Measurements from ENCODE around the gene NTF3.
A peak's percentile ranks its signal among the peaks of the same experiment; 100 is the strongest.

NTF3 gene

DNA sequence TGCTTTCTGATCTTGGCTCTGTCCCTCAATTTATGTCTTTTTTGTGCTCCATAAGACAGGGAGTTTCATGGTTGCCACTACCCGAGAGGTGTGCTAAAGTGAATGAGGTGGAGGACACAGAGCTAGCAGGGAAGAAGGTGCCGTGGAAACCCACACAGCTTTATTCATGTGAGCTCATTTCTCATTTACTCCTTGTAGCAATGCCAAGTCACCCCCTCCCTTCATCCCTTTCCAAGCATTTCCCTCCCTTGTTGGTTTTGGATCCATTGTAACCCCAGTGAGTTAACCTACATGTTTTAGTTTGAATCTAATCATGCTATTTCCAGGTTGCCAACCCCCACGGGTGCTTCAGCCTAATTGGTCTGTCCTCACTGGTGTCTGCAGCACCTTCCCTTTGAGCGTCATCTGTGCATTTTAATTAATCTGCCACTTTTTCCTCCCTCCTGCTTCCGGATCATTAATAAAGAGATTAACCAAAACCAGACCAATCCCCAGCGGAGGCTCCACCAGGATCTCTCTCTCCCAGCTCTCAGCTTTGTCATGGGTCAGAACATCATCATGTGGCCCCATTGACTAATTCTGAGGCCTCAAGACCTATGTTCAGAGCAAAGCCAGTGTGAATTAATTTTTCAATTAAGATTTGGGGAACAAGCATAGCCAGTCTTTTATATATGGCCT lies 56.2 kb downstream of the NTF3 start:
- no peak for DNase-seq (ENCODE audit: low spot score)

DNA sequence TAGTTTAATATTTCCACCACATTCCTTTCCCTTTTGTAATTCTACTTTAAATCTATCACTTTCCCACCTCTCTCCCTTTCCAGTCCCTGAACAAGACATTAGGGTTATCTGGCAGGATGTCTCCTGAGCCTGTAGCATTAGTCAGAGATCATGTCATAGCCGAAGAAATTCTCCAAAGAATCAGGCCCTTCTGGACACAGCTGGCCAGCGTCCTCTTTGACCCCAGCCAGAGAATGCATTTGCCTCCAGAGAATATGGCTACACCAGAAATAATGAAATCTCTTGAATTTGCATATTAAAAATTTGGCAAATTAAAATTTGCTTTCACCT lies 56.7 kb downstream of the NTF3 start:
- DNase-seq (ENCODE audit: low spot score), result no peak

DNA sequence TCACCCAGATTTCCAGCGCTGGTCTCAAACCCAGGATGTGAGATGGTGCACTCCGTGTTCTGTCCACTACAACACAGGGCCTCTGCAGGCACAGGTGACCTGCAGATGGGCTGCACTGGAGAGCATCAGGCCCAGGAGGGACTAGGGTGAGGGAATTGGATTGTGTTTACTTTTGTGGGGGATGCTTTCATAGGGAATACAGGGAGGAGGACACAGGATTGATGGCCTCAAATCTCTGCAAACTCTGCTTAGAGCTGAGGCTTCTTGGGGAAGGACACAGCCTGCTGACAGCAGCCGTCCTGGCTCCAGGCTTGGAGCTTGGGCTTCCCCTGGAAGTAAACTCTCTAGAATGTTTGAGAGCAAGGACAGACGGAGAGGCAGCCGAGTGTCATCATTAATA lies 57.1 kb downstream of the NTF3 start:
- no peak for DNase-seq (ENCODE audit: low spot score)

DNA sequence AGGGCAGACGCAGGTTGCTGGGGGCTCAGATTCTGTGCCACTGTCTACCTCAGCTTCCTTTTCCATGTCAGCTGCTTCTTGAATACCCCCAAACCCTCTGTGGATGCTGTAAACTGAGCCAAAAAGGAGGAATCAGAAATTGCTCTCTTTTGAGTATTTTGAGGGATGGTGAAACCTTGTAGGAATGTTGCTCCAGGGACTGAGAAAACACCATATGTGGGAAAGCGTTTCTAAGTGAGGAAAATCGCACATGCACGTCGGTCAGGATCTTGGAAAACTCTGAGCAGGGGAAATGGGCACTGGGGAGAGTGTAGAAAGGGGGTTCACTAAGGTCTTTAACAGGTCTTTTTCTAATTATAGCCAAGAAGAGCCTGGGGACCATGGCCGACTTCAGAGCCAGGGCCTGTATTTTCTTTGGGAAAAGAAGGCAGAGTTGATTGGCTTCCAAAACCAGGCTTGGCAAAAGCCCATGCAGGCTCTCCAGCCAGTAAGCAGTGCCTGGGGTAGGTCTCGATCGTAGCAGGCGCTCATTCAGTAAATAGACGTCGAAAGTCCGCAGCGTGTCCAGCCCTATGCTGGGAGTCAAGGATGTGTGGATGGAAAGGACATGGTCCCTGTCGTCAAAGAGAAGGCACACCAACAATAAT lies 58.0 kb downstream of the NTF3 start:
- DNase-seq (ENCODE audit: low spot score), result no peak

DNA sequence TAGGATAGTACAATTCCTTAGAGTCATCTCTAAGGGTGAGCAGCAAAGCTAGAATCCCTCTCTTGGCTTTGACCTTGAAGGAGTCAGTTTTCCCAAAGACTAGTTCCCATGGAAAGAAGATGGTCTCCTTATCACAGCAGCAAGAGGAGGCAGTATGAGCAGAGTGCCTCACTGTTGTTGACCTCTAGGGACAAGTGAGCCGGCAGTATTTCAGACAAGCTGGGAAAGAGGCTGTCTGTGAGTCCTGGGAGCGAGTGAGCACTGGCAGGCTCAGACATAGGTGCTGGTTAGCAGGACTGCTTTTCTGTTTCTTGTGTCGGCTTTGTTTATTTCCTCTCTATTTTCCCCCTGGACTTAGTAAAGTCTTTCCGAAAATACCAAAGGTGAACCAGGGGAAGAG lies 60.7 kb downstream of the NTF3 start:
- no peak for DNase-seq (ENCODE audit: low spot score)

DNA sequence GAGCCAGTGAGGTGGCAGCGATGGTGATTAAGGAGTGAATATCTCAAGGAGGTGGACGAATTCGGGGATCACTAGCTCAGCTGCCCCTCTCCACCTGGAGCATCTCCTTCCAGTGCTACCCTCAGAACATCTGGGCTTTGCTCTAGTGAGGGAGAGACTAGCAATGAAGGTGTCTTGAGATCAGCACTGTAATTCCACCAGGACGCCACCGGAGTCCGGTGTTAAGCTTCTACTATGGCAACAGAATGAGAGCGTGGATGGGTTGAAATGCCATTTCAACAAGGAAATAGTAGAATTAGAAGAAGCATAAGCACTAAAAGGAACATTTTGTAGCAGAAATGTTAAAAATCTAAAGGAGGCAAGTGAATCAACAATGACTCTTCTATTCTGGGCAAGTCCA lies 61.1 kb downstream of the NTF3 start:
- no peak for DNase-seq (ENCODE audit: low spot score)

DNA sequence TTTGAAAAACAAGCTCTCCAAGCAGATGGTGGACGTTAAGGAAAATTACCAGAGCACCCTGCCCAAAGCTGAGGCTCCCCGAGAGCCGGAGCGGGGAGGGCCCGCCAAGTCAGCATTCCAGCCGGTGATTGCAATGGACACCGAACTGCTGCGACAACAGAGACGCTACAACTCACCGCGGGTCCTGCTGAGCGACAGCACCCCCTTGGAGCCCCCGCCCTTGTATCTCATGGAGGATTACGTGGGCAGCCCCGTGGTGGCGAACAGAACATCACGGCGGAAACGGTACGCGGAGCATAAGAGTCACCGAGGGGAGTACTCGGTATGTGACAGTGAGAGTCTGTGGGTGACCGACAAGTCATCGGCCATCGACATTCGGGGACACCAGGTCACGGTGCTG lies 62.4 kb downstream of the NTF3 start:
- DNase-seq (ENCODE audit: low spot score), result no peak

DNA sequence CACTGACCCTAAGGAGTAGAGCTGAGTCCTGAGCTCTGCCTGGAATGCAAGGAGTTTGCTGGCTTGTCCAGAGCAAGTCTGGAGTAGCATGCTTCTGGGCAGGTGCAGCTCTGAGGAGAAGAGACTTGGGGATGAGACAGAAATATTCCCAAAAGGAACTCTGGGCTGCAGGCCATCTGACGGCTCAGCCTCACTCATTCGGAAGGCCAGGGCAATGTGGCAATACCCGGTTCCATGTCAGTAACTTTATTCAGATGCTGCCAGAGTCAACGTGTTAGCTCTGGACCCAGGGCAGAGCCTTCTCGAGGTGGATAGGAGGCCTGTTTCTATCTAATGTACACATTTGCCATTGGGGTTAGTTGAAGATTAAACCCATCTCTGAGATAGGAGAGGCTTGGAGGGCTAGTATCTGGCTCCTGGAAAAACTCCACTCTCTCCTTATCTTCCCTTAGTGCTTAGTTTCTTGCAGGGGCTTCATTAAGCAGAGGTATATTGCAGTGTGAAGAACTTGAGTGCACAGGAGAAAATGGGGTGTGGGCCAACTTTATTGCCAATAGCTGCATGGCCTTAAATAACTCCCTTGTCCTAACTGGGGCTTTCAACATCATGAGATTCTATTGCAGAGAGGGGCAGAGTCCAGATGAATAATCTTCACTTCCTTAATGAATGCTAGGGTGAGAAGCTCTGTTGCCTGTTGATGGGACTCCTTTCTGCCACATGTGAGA lies 65.6 kb downstream of the NTF3 start:
- DNase-seq (ENCODE audit: low spot score), result no peak

DNA sequence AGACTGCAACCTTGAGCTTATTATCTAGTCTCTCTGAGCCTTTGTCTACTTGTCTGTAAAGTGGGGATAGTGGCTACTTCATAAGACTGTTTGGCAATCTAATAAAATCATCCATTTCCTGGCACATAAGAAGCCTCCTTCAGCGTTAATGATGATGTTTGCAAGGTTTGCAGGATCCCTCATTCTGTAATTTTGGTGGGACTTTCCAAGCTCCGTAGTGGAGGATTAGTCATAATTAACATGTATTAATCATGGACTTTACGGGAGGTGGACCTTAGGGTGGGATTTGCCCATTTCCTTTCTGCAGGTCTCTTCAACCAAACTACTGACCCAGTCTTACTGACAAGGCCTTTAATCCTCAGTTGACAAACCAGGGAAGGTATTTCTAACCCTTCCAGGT lies 66.2 kb downstream of the NTF3 start:
- DNase-seq (ENCODE audit: low spot score), result no peak

DNA sequence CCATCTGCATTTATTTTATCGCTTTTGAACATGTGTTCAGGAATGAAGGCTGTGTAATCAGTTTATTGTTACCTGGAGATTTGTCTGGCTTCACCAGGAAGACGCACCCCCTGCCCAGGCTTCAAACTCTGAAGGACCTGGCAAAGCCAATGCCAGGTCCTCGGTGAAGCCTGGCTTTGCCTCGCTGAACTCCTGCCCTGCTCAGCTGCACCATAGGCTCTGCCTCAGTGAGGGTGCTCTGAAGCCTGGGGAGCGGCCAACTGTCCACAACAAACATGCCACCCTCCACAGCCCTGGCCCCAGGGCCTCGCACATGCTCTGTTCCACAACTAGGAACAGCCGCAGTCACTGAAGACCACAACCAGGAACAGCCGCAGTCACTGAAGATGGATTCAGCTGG lies 66.9 kb downstream of the NTF3 start:
- no peak for DNase-seq (ENCODE audit: low spot score)

DNA sequence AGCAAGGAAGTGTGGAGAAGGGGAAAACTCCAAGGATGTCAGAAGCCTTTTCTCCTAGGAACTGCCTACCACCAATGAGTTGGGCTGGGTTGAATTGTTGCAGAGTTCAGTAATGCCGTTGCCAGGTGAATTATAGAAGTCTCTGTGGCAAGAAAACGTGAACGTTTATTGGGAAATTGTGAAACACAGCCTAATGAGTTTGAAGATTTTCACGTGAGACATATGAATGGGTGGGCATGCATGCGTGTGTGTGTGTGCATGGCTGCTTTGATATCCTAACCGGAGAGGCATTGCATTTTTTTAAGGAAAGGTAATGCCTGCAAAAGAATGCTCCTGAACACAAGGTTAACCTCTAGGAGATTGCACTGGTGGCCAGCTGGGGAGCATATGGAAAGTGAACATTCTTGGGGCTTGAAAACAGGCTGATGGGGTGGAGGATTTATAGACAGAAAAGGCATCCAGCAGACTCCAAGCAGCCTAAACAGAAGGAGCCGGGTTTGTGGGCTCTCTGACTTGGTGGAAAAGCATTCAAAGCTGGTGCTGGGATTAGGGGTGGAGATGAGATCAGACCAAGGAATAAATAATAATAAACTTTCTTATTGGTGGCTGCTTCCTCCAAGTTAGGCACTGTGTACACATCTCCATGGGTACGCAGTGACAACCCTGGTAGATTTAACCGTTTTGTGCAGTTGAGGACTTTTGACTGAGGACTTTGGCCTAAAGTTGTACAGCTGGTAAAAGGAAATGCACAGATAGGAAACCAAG lies 67.8 kb downstream of the NTF3 start:
- DNase-seq (ENCODE audit: low spot score), result no peak

DNA sequence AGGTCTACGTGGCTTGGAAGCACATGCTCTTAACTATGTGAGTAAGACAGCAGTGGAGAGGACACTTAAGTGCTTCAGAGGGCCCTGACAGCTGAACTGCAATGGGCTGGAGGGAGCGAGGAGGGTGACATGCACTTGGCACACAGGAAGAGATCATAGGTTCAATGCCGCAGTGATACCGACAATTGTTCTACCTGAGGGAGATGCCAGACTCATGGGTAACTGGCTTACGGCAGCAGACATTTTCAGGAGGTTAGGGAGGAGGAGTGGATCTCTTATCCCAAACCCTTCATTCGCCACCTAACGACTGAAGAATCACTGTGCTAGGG lies 68.4 kb downstream of the NTF3 start:
- DNase-seq (ENCODE audit: low spot score), result no peak

DNA sequence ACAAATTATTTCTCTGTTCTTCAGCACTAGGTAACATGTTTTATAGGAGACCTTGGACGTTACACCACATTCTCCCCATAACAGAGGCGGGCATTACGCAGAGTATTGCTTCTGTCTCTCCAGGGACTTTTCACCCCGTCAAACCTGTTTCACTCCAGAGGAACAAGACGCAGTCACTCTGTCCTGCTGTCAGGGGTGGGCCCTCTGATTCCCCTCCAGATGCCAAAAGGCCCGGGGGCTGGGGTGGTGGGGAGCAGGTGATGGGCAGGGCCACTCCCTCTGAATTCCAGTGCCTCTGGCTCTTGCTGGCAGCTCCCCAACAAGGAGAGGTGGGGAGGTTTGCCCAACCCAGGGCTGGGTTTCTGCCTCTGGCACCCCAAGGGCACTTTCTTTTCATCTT lies 71.9 kb downstream of the NTF3 start:
- peak; percentile 20 for DNase-seq (ENCODE audit: low spot score)

DNA sequence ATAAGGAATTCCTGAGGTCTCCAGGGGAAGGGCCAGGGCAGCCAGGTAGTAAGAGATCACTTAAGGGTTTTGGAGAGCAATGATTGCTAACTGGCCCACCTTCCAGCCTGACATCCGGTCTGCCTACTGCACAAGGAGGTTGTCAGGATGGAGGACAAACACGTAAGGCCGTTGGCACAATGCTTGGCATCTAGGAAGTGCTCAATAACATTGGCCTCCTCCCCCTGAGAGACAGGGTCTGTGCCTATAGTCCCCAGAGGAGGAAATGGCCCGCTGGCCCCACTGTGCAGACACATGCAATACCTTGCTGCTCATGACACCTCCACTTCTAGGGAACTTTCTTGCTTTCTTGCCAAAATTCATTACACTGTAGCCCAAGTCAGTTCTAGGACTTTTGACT lies 73.2 kb downstream of the NTF3 start:
- peak; percentile 44 for DNase-seq (ENCODE audit: low spot score)

DNA sequence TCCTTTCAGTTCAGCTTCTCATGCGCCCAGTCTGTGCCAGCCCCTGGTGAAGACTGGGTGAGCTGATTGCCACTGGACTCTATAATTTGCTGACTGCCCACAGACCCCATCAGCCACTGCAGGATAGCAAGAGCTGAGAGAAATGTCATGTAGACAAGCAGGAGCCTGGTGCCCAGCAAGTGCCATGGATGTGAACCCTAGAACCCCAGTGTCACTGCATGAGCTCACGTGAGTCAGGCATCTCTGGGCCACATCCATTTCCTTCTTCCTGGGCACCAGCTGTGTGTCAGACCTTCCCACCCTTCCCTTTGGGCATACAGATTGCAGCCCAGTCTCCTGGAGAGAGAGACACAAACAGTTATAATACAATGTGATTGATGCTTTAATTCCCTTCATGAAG lies 73.8 kb downstream of the NTF3 start:
- DNase-seq (ENCODE audit: low spot score), result peak; percentile 33

DNA sequence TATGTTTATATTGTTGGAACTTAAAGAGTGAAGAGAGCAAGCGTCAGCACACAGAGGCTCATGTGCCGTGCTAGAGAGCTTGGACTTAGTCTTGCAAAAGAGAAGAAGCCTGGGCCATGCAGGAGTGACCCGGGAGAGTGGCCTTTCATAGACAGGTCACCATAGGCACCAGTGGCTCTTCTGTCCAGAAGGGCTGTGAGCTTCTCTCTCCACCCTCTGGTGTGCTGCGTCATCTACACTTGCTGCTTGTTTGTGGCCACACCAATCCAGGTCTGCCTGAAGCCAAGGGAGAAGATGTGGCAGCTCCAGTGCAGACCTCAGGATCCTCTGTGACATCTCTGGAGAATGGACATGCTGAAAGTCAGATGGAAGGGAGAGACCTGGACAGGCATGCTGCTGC lies 74.4 kb downstream of the NTF3 start:
- DNase-seq (ENCODE audit: low spot score), result peak; percentile 20

DNA sequence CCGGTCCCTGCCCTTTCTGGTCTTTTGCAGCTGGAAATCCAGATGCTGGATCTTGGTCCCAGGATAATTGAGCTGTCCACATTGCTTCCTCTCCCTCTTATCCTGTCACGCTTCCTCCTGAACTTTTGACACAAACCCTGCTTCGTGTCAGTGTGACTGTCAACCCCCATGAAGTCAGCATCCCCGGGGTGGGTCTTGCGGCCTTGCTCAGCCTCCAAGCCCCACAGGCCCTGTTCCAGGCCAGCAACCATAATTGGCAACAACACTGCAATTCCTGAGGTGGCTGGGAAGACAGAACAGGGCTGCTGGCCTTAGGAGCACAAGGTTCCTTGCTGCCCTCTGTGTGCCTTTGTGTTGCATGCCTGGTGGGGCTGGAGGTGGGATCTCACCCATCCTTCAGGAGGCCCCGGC lies 74.9 kb downstream of the NTF3 start:
- no peak for DNase-seq (ENCODE audit: low spot score)

DNA sequence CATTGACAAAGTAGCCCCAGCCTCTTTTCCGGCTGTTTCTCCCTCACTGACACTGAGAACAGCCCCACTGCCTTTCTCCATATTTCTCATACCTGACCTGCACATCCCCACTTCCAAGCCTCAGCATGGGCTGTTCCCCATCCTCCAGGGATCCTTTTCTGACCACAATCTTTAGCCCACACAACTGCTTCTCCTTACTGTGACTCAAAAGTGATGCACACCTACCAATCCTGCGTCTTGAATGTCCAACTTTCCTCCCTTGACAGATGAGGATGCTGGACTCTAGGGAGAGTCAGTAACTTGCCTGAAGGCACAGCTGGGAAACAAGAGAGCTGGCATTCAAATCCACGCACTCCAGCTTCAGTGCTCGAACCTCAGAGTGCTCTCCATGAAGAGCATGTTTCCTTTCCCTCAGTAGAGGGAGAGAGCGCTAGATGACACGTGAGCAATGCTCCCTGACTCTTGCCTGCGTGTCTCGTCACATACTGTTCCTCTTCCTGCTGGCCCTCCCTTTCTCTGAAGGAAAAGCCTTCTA lies 75.6 kb downstream of the NTF3 start:
- DNase-seq (ENCODE audit: low spot score), result no peak

DNA sequence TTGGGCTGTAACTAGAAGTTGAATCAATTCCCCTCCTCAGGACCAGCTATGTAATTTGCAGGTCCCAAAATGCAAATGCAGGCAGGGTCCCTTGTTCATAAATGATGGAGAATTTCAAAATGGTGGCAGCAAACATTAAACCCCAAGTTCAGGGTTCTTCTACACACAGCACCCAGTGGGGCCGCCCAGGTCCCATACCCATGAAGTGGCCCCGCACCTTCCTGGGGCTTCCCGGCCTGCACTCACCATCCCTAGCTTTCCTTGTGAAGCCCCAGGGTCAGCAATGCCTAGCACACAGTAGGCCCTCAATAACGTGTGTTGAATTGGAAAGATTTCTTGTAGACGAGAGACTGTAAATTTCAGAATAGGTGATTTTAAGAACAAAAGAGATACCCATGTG lies 76.0 kb downstream of the NTF3 start:
- no peak for DNase-seq (ENCODE audit: low spot score)

DNA sequence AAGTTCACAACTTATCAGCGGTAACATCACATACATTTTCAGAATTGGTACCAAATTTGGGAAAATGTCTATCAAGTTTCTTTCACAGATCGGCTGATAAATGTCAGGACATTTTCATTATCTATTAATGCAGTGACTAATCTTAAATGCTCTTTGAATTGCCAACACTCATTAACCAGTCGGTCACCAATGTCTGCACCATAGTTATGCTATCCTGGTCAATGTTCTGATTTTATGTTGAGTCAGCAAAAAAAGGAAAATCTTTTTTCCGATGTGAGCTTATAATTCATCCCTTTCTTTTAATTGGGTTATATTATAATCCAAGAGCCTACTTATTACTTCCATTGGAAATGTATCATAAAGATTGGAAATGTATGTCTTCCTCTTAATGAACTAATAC lies 77.2 kb downstream of the NTF3 start:
- no peak for DNase-seq (ENCODE audit: low spot score)

DNA sequence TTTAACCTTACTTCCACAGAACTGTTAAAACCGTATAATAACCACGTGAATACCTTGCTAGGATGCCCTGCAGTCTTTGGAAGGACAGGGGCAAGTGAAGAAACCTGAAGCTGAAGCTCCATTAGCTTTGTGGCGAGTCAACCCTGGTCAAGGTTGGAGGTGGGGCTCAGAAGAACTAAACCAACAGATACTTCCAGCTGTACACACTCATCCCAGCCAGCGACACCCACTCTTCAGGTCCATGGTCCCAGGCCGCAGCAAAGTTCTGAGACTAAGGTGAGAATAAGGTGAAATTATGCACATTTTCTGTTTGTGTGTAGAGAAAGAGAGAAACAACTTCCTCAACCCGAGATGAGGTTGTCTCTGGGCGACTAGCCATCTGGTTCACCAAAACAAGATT lies 77.6 kb downstream of the NTF3 start:
- DNase-seq (ENCODE audit: low spot score), result no peak

DNA sequence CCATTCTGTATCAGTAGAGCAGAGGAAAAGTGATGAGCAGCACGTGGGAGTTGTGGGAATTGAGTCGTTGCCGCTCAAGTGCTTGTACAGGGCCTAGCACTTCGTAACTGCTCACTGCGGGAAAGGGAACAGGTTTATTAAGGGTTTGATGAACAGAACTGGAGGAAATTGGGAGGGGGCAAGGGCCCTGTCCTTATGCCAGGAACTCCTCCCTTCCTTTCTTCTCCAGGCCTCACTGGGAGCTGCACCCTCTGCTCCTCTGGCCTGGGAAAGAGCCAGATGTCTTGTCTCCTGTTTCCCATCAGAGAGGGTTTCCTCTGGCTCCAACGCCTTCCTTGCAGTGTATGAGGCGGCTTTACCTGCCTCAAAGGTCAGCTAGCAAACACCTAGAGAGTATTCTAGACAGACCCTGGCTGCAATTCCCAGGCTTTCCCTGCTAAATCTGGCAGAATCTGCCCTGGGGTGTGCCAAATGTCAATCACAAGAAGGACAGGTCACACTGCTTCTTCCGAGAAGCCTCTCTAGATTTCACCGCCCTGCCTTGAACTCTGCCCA lies 78.4 kb downstream of the NTF3 start:
- DNase-seq (ENCODE audit: low spot score), result no peak

DNA sequence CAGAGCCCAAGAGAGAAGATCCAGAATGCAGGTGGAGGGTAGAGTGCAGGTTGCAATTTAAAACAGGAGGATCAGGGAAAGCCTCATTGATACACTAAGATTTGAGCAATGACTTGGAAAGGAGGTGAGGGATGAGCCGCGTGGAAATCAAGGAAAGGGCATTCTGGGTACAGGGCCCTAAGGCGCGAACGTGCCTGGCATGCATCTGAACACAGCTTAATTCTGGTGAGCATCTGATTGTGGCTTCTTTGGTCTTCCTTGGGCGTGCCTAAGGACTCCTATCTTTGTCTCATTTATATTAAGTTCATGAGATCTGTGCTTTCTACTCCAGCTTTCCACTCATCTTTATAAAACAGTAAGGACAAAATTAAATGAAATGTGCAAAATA lies 79.3 kb downstream of the NTF3 start:
- no peak for DNase-seq (ENCODE audit: low spot score)
